ENCODE measurements around the gene MIDN.

Gene MIDN

GRCh38 chr19:1248786-1249297 is 459 bp downstream of the MIDN start (continued):
- peak; percentile 82 for TF ChIP-seq BCL11B (tag by site-specific recombination; IDR thresholded peaks at IDR 0.05; ENCODE audit: low read depth)
- TF ChIP-seq ZNF514 (tag by site-specific recombination; IDR thresholded peaks at IDR 0.05) = no peak
- TF ChIP-seq ZNF501 (tag by site-specific recombination; IDR thresholded peaks at IDR 0.05) = no peak
- no peak for TF ChIP-seq ZNF830 (tag by site-specific recombination; IDR thresholded peaks at IDR 0.05; ENCODE audit: low read depth)
- no peak for TF ChIP-seq AEBP2 (tag by site-specific recombination; IDR thresholded peaks at IDR 0.05; ENCODE audit: borderline replicate concordance)
- no peak for TF ChIP-seq ZFP41 (tag by site-specific recombination; IDR thresholded peaks at IDR 0.05; ENCODE audit: borderline replicate concordance)
- TF ChIP-seq, protein P1, sequence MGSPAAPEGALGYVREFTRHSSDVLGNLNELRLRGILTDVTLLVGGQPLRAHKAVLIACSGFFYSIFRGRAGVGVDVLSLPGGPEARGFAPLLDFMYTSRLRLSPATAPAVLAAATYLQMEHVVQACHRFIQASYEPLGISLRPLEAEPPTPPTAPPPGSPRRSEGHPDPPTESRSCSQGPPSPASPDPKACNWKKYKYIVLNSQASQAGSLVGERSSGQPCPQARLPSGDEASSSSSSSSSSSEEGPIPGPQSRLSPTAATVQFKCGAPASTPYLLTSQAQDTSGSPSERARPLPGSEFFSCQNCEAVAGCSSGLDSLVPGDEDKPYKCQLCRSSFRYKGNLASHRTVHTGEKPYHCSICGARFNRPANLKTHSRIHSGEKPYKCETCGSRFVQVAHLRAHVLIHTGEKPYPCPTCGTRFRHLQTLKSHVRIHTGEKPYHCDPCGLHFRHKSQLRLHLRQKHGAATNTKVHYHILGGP (tag by site-specific recombination; IDR thresholded peaks at IDR 0.05) = no peak
- TF ChIP-seq ZBTB17 (tag by site-specific recombination; IDR thresholded peaks at IDR 0.05) = no peak
- no peak for TF ChIP-seq ZNF169 (tag by site-specific recombination; IDR thresholded peaks at IDR 0.05)
- peak; percentile 70; the same call in 1 of the 2 replicates for TF ChIP-seq ZNF423 (tag by site-specific recombination; IDR thresholded peaks at IDR 0.05)
- no peak for TF ChIP-seq ZNF549 (tag by site-specific recombination; IDR thresholded peaks at IDR 0.05)
- peak; percentile 39; the same call in 1 of the 2 replicates for TF ChIP-seq BCL11A (tag by site-specific recombination; IDR thresholded peaks at IDR 0.05; ENCODE audit: low read depth)
- TF ChIP-seq ZNF394 (tag by site-specific recombination; IDR thresholded peaks at IDR 0.05; ENCODE audit: borderline replicate concordance) = no peak
- no peak for TF ChIP-seq EGR2 (tag by site-specific recombination; IDR thresholded peaks at IDR 0.05; ENCODE audit: low read depth)
- no peak; the same call in 1 of the 2 replicates for TF ChIP-seq ZNF626 (tag by site-specific recombination; IDR thresholded peaks at IDR 0.05)
- TF ChIP-seq ZNF704 (tag by site-specific recombination; IDR thresholded peaks at IDR 0.05) = no peak
- TF ChIP-seq ZNF354C (tag by site-specific recombination; IDR thresholded peaks at IDR 0.05; ENCODE audit: borderline replicate concordance, low read depth) = no peak
- TF ChIP-seq, protein P2, sequence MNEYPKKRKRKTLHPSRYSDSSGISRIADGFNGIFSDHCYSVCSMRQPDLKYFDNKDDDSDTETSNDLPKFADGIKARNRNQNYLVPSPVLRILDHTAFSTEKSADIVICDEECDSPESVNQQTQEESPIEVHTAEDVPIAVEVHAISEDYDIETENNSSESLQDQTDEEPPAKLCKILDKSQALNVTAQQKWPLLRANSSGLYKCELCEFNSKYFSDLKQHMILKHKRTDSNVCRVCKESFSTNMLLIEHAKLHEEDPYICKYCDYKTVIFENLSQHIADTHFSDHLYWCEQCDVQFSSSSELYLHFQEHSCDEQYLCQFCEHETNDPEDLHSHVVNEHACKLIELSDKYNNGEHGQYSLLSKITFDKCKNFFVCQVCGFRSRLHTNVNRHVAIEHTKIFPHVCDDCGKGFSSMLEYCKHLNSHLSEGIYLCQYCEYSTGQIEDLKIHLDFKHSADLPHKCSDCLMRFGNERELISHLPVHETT (tag by site-specific recombination; IDR thresholded peaks at IDR 0.05) = 0 out of 2 replicates have a peak, but pooled peaks have one; percentile 18
- TF ChIP-seq ZSCAN30 (tag by site-specific recombination; IDR thresholded peaks at IDR 0.05) = no peak; the same call in 1 of the 2 replicates
- peak; percentile 71 for TF ChIP-seq SP2 (tag by site-specific recombination; IDR thresholded peaks at IDR 0.05)
- TF ChIP-seq ZNF292 (tag by site-specific recombination; IDR thresholded peaks at IDR 0.05; ENCODE audit: borderline replicate concordance, low read depth) = no peak
- TF ChIP-seq ZNF768 (tag by site-specific recombination; IDR thresholded peaks at IDR 0.05) = no peak
- no peak for TF ChIP-seq ZNF530 (tag by site-specific recombination; IDR thresholded peaks at IDR 0.05; ENCODE audit: low read depth)
- no peak for TF ChIP-seq ZNF580 (tag by site-specific recombination; IDR thresholded peaks at IDR 0.05)
- peak; percentile 56; the same call in 1 of the 2 replicates for TF ChIP-seq ZNF391 (tag by site-specific recombination; IDR thresholded peaks at IDR 0.05; ENCODE audit: borderline replicate concordance, low read depth)
- TF ChIP-seq ZNF785 (tag by site-specific recombination; IDR thresholded peaks at IDR 0.05) = no peak
- TF ChIP-seq ZSCAN16 (tag by site-specific recombination; IDR thresholded peaks at IDR 0.05) = no peak
- TF ChIP-seq ZNF266 (tag by site-specific recombination; IDR thresholded peaks at IDR 0.05; ENCODE audit: low read depth) = no peak
- TF ChIP-seq ZNF350 (tag by site-specific recombination; IDR thresholded peaks at IDR 0.05) = no peak
- TF ChIP-seq ZBTB48 (tag by site-specific recombination; IDR thresholded peaks at IDR 0.05) = no peak
- no peak for TF ChIP-seq ZFP3 (tag by site-specific recombination; IDR thresholded peaks at IDR 0.05; ENCODE audit: low read depth)
- TF ChIP-seq ZNF114 (tag by site-specific recombination; IDR thresholded peaks at IDR 0.05) = no peak
- TF ChIP-seq ZNF548 (tag by site-specific recombination; IDR thresholded peaks at IDR 0.05) = no peak
- no peak for TF ChIP-seq ZNF112 (tag by site-specific recombination; IDR thresholded peaks at IDR 0.05)
- TF ChIP-seq ZNF660 (tag by site-specific recombination; IDR thresholded peaks at IDR 0.05) = no peak; the same call in 1 of the 2 replicates
- TF ChIP-seq ZNF155 (tag by site-specific recombination; IDR thresholded peaks at IDR 0.05) = no peak
- TF ChIP-seq ZNF302 (tag by site-specific recombination; IDR thresholded peaks at IDR 0.05; ENCODE audit: low read depth) = no peak
